Vagina (tissue), 2 donors: ENCODE results near the gene EMP1.

Source experiments
- CTCF ChIP-seq, 3 experiments: fragments of 450-650 bp in 2 of 3; fragments of 200-600 bp in 1 of 3; sonication (generic) in 1 of 3; IDR thresholded peaks; one replicate each; pipeline ENCODE4 v1.5.1; 2017 to 2019; ENCODE audit warnings: antibody characterized with exemption in 3 of 3, mild to moderate bottlenecking in 2 of 3, moderate library complexity in 2 of 3
- POLR2A ChIP-seq, 2 donors: fragments of 450-650 bp; IDR thresholded peaks; one replicate each; pipeline ENCODE4 v1.6.1; 2017; ENCODE audit warnings: antibody characterized with exemption in 2 of 2, mild to moderate bottlenecking in 2 of 2, moderate library complexity in 2 of 2
- POLR2AphosphoS5 ChIP-seq, 2 donors: sonication (generic); formaldehyde crosslinking; IDR thresholded peaks; one replicate each; pipeline ENCODE4 v1.9.0; 2017; ENCODE audit warnings: antibody characterized with exemption in 2 of 2, mild to moderate bottlenecking in 2 of 2, low read depth in 1 of 2; ENCODE audit not compliant: insufficient read depth in 1 of 2

- no peak for TF ChIP-seq CTCF (IDR thresholded peaks at IDR 0.05)
- TF ChIP-seq POLR2A (IDR thresholded peaks at IDR 0.05): no peak
- TF ChIP-seq POLR2AphosphoS5 (IDR thresholded peaks at IDR 0.05; ENCODE audit: insufficient read depth in 1 of 2, low read depth in 1 of 2): no peak
Measured at GRCh38 chr12:13198241-13198640, 1.7 kb downstream of the EMP1 start.
